Heart right ventricle (tissue), 16 donors: ENCODE results near the gene DGAT2. TPM values are rescaled to one million over a fixed set of nuclear protein-coding genes. Genes with fewer than 3 reads are reported as not detected.

Experiments
- ATAC-seq, 8 donors: fragments of 200-7000 bp; cut with Tn5 transposase; one replicate each; pipeline ENCODE4 v1.9.1; 2020; ENCODE audit warnings: mild to moderate bottlenecking in 8 of 8, moderate library complexity in 8 of 8, moderate number of reproducible peaks in 1 of 8
- DNase-seq, 2 donors: peaks; one replicate each; pipeline ENCODE4 v3.0.0-alpha.2; 2020
- H3K27ac ChIP-seq, 10 donors: fragments of 200-600 bp; sonication (generic) in 2 of 10; one replicate each; pipeline versions ENCODE4 v1.5.0 to v1.8.0; 2020 to 2022; ENCODE audit warnings: mild to moderate bottlenecking in 3 of 10
- H3K27me3 ChIP-seq, 7 donors: fragments of 200-600 bp; one replicate each; pipeline ENCODE4 v1.8.0; 2021 to 2022; ENCODE audit warnings: mild to moderate bottlenecking in 2 of 7
- H3K36me3 ChIP-seq, 9 donors: fragments of 200-600 bp; sonication (generic) in 1 of 9; one replicate each; pipeline versions ENCODE4 v1.5.0 to v1.8.0; 2020 to 2022; ENCODE audit warnings: mild to moderate bottlenecking in 2 of 9
- H3K4me1 ChIP-seq, 9 donors: fragments of 200-600 bp; sonication (generic) in 1 of 9; one replicate each; pipeline versions ENCODE4 v1.5.0 to v1.8.0; 2020 to 2022; ENCODE audit warnings: mild to moderate bottlenecking in 4 of 9
- H3K4me3 ChIP-seq, 10 donors: fragments of 200-600 bp; sonication (generic) in 2 of 10; one replicate each; pipeline versions ENCODE4 v1.5.0 to v1.8.0; 2020 to 2022; ENCODE audit warnings: mild to moderate bottlenecking in 7 of 10, moderate library complexity in 2 of 10
- H3K9me3 ChIP-seq, 11 donors: fragments of 200-600 bp in 10 of 11; sonication (generic) in 2 of 11; one replicate each; pipeline versions ENCODE4 v1.5.0 to v1.8.0; 2013 to 2022; ENCODE audit warnings: mild to moderate bottlenecking in 2 of 11, control low read depth in 1 of 11, moderate library complexity in 1 of 11
- CTCF ChIP-seq, 9 donors: fragments of 200-600 bp; sonication (generic) in 2 of 9; IDR thresholded peaks; one replicate each; pipeline versions ENCODE4 v1.5.0 to v1.8.0; 2021 to 2022; ENCODE audit warnings: antibody characterized with exemption in 9 of 9, mild to moderate bottlenecking in 5 of 9, moderate library complexity in 1 of 9
- WGBS, 2 donors: extraction: QIAGEN DNeasy Blood & Tissue Kit; methylation state at CpG; one replicate each; pipeline ENCODE4 v1.1.7; 2013; ENCODE audit warnings: inconsistent platforms in 1 of 2; 5-methylcytosine and 5-hydroxymethylcytosine counted together
- intact Hi-C, 10 donors: fragments of 100-400 bp; cut with DNase I; formaldehyde crosslinking; loops; one replicate each; pipeline versions ENCODE4 v1.11.1 to v1.14.2; 2022
- polyA plus RNA-seq, 2 donors: library from polyadenylated mRNA; stranded (reverse); fragments of 200-250 nt; gene quantifications; one replicate each; pipeline ENCODE4 v1.2.3, GENCODE V29; 2013
- total RNA-seq, 10 donors: library from RNA; stranded (reverse); fragmentation: NEBNext Ultra II Directional in 3 of 10; extraction: Animal tissue kit (Norgen Biotek cat#: 25700) in 3 of 10; gene quantifications; one replicate each; pipeline versions ENCODE4 v1.2.1 to v1.2.4, GENCODE V29; 2021 to 2023
- donor health status: Arrhythmogenic right ventricular cardiomyopathy.
- donor health status: ischemic (EF 13 %, LVEDD 7.1; RV severe dilation, severe dysfunction).
- donor health status: healthy with polysubstance abuse.
- donor health status: DM: no; HTN: yes; CAD: no.
- donor health status: DM: no; HTN: no; CAD: no.
- donor health status: ischemic (EF 25% LVEDD 6.9; RV normal size, moderate dysfunction).
- donor health status: ischemic (EF 25% LVEDD 5.7; RV mildly dilated, moderate dysfunction).
- donor health status: healthy.
- donor health status: DM: yes; HTN: yes; CAD: no.
- donor health status: Ischemic cardiomyopathy.
- donor health status: ischemic (EF 35%, LVEDD 5.7; RV mildly dilated, moderate dysfunction).
- donor health status: nonischemic (EF 11% LVEDD 7.7; RV severe dilation, severe dysfunction).
- donor health status: DM: yes; HTN: yes; CAD: no.
- donor health status: PGD.
- donor health status: ischemic (EF 29% LVEDD 5.4; RV normal size, mild dysfunction).
- donor health status: nonischemic (EF 23%, LVEDD 6.1; RV moderate dilation, normal function).

Gene DGAT2
- total and polyA plus RNA-seq, 12 donors: 6.2 to 24.4 (median 10.6) TPM

DNA sequence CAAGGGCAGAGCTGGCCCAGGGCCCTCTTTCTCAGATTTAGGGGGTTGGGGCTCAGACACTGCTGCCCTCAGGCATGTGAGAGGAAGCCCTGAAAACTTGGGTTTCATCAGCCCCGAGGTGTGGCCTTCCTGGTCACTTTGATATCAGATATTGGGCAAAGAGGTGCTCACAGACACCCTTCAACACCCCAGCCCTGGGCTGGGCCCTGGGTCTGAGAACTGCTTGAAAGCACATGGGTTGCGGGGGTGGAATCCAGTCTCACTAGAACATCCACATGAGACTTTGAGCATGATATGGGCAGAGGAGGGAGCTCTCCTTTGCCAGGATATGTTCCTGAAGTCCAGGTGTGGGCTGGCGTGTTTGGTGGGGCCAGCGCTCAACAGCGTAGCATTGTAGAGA, 10.4 kb downstream of the DGAT2 start:
- no peak overlapping the region for H3K27ac ChIP-seq
- H3K36me3 ChIP-seq: no peaks in the 10 kb centered on the region
- ATAC-seq (no peak), DNase-seq (no peak)
- H3K9me3 ChIP-seq: no peaks in the 10 kb centered on the region
- 87 to 88% methylated on average over 5 of the region's 5 CpGs for WGBS, 2 donors
- peaks cover 0 to 26% (median 0%) of the 10 kb centered on the region in 9 donors for H3K4me1 ChIP-seq
- intact Hi-C loops: no loop called here
- H3K4me3 ChIP-seq: no peak overlapping the region
- no peaks in the 10 kb centered on the region for H3K27me3 ChIP-seq
- TF ChIP-seq CTCF (IDR thresholded peaks at IDR 0.05): no peak

- no peaks in the 10 kb centered on the region for H3K27me3 ChIP-seq
- no peaks in the 10 kb centered on the region for H3K9me3 ChIP-seq
- no peak for TF ChIP-seq CTCF (IDR thresholded peaks at IDR 0.05)
- no peak for ATAC-seq
- no peaks in the 10 kb centered on the region for H3K36me3 ChIP-seq
- 74 to 76% methylated on average over 2 of the region's 2 CpGs for WGBS, 2 donors
- H3K4me3 ChIP-seq: no peak overlapping the region
- DNase-seq: no peak
- H3K4me1 ChIP-seq: peaks cover 0 to 22% (median 0%) of the 10 kb centered on the region in 9 donors
- intact Hi-C loops: no loop called here
- no peak overlapping the region for H3K27ac ChIP-seq
Observed at GRCh38 chr11:75779960-75780359, 11.4 kb downstream of the DGAT2 start.

DNA sequence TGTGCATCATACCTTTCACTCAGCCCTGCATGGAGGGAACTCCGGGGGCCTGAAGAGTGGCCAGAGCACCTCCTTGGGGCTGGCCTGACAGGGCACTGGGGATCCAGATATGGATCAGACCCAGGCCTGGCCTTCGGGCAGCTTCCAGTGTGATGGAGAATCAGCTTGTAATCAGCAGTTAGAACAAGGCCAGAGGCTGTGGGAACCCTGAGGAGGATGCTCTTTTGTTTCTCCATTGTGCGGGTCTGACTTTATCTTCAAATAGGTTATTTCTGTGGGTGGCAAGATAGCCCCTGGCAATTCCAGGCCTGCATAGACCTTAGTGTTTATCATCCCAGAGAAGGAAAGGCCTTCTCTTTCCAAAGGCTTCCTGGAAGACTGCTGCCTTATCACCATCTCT, 12.3 kb downstream of the DGAT2 start:
- Histone ChIP-seq H3K4me3 (no peak overlapping the region), H3K27me3 (no peaks in the 10 kb centered on the region), H3K36me3 (peaks cover 0 to 8% (median 0%) of the 10 kb centered on the region in 9 donors), H3K9me3 (no peaks in the 10 kb centered on the region), H3K27ac (no peak overlapping the region), H3K4me1 (peaks cover 0 to 22% (median 0%) of the 10 kb centered on the region in 9 donors)
- ATAC-seq (no peak), DNase-seq (no peak)
- intact Hi-C loops: no loop called here
- no peak for TF ChIP-seq CTCF (IDR thresholded peaks at IDR 0.05)
- 79 to 83% methylated on average over 3 of the region's 3 CpGs for WGBS, 2 donors

DNA sequence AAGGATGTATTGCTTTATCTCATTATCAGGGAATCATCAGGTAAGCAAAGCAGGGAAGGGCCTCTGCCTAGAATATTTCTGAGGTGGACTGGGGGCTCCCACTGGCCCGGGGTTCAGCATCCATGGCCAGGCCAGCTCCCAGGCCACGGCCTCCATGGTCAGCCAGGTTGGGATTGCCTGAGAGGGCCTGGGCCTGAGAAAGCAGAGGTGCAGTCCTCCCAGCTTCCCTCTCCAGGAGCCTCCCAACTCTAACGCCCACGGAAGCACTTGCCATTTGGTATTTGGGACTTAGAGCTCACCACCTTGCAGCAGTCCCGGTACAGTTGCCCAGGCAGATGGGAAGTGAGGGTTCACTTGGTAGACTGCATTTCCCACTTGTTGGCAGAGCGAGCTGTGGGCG, 12.7 kb downstream of the DGAT2 start:
- Histone ChIP-seq H3K9me3 (no peaks in the 10 kb centered on the region), H3K27ac (no peak overlapping the region), H3K4me1 (peaks cover 0 to 21% (median 0%) of the 10 kb centered on the region in 9 donors), H3K4me3 (no peak overlapping the region), H3K36me3 (peaks cover 0 to 9% (median 0%) of the 10 kb centered on the region in 9 donors), H3K27me3 (no peaks in the 10 kb centered on the region)
- intact Hi-C loops: no loop called here
- DNase-seq: no peak
- no peak for ATAC-seq
- no peak for TF ChIP-seq CTCF (IDR thresholded peaks at IDR 0.05)
- WGBS, 2 donors: 87 to 92% methylated on average over 7 of the region's 7 CpGs
